Gastrocnemius medialis (tissue), 4 donors: ENCODE measurements around the gene BORCS6. TPM values are rescaled to one million over a fixed set of nuclear protein-coding genes. Genes with fewer than 3 reads are reported as not detected.
A peak's percentile ranks its signal among the peaks of the same experiment; 100 is the strongest.

Experiments
- ATAC-seq, 2 donors: fragments of 150-250 bp; one replicate each; pipeline ENCODE4 v1.9.1; 2016
- DNase-seq, 2 donors: peaks; one replicate each; pipeline ENCODE4 v3.0.0-alpha.2; 2019
- H3K27ac ChIP-seq, 4 donors: fragments of 200-600 bp; sonication (generic); 1 replicate in 1 of 4; 2 replicates in 3 of 4; pipeline ENCODE4 v1.5.1; 2016 to 2018; ENCODE audit warnings: mild to moderate bottlenecking in 2 of 4, moderate library complexity in 1 of 4
- H3K27me3 ChIP-seq, 3 donors: fragments of 200-600 bp; sonication (generic) in 2 of 3; 1 replicate in 1 of 3; 2 replicates in 2 of 3; pipeline versions ENCODE4 v1.5.1 to v1.6.0; 2016 to 2019; ENCODE audit warnings: mild to moderate bottlenecking in 1 of 3, moderate library complexity in 1 of 3
- H3K36me3 ChIP-seq, 2 donors: fragments of 200-600 bp; sonication (generic) in 1 of 2; one replicate each; pipeline ENCODE4 v1.5.1; 2017 to 2018
- H3K4me1 ChIP-seq, 2 donors: fragments of 200-600 bp; sonication (generic) in 1 of 2; one replicate each; pipeline ENCODE4 v1.5.1; 2016 to 2017; ENCODE audit warnings: mild to moderate bottlenecking in 2 of 2
- H3K4me3 ChIP-seq, 4 donors: fragments of 200-600 bp; sonication (generic) in 3 of 4; 1 replicate in 1 of 4; 2 replicates in 3 of 4; pipeline ENCODE4 v1.5.1; 2016 to 2019; ENCODE audit warnings: mild to moderate bottlenecking in 2 of 4
- H3K9me3 ChIP-seq, 3 donors: fragments of 200-600 bp; sonication (generic) in 2 of 3; 1 replicate in 1 of 3; 2 replicates in 2 of 3; pipeline ENCODE4 v1.5.1; 2016 to 2019
- CTCF ChIP-seq, 5 experiments: fragments of 450-650 bp in 3 of 5; fragments of 200-600 bp in 2 of 5; sonication (generic) in 2 of 5; IDR thresholded peaks in 4 of 5; conservative IDR thresholded peaks in 1 of 5; 1 replicate in 4 of 5; 2 replicates in 1 of 5; pipeline ENCODE4 v1.5.1; 2016 to 2019; ENCODE audit warnings: antibody characterized with exemption in 5 of 5, mild to moderate bottlenecking in 3 of 5, moderate library complexity in 3 of 5
- POLR2A ChIP-seq, 2 donors: fragments of 450-650 bp; IDR thresholded peaks; one replicate each; pipeline ENCODE4 v1.6.1; 2017; ENCODE audit warnings: antibody characterized with exemption in 2 of 2, mild to moderate bottlenecking in 2 of 2, moderate library complexity in 2 of 2
- in situ Hi-C, 4 donors: fragments of 200-750 bp; cut with MboI; loops; one replicate each; pipeline versions ENCODE4 v1.15.0 to v1.8.0; 2017; ENCODE audit warnings: low sequenced_read_pairs in 4 of 4
- intact Hi-C: fragments of 100-400 bp; cut with DNase I; formaldehyde crosslinking; loops from one replicate; pipeline ENCODE4 v1.15.1; 2023; ENCODE audit warnings: low total_unique reads
- total RNA-seq, 4 donors: library from RNA; depleted of rRNA; stranded (reverse); fragments of >200 nt; gene quantifications; one replicate each; pipeline versions ENCODE4 v1.1.0 to v1.2.3, GENCODE V29; 2016

Gene BORCS6
- total RNA-seq, 4 donors from 2014 or later = 16.2 to 34.5 (median 26.2) TPM

- Histone ChIP-seq H3K4me3 (no peak overlapping the region), H3K27ac (peak overlapping the region; percentile 98 to 100 (median 100)), H3K36me3 (peaks cover 21 to 88% of the 10 kb centered on the region in 2 donors), H3K4me1 (peaks cover 43 to 62% of the 10 kb centered on the region in 2 donors), H3K27me3 (no peaks in the 10 kb centered on the region), H3K9me3 (no peaks in the 10 kb centered on the region)
- DNase-seq (no peak), ATAC-seq (no peak)
- intact Hi-C loops (no loop called here), in situ Hi-C loops (no loop called here)
- TF ChIP-seq CTCF (IDR thresholded peaks at IDR 0.05 in 4 of 5, conservative IDR thresholded peaks at IDR 0.05 in 1 of 5) (no peak), POLR2A (IDR thresholded peaks at IDR 0.05) (no peak)
These were observed 42.1 kb downstream of the BORCS6 start for GRCh38 chr17:8147805-8148404.

- TF ChIP-seq CTCF (IDR thresholded peaks at IDR 0.05 in 4 of 5, conservative IDR thresholded peaks at IDR 0.05 in 1 of 5) (no peak), POLR2A (IDR thresholded peaks at IDR 0.05) (no peak)
- in situ Hi-C loops (no loop called here), intact Hi-C loops (no loop called here)
- no peak for DNase-seq
- peaks cover 25 to 90% of the 10 kb centered on the region in 2 donors for H3K36me3 ChIP-seq
- H3K4me3 ChIP-seq = no peak overlapping the region
- H3K9me3 ChIP-seq = no peaks in the 10 kb centered on the region
- peaks cover 45 to 63% of the 10 kb centered on the region in 2 donors for H3K4me1 ChIP-seq
- H3K27ac ChIP-seq = peak overlapping the region; percentile 98 to 100 (median 100)
- ATAC-seq = no peak
- H3K27me3 ChIP-seq = no peaks in the 10 kb centered on the region
These were observed 42.7 kb downstream of the BORCS6 start for GRCh38 chr17:8147141-8147804.

- in situ Hi-C loops = no loop called here
- no peak for DNase-seq
- intact Hi-C loops = no loop called here
- peak overlapping the region; percentile 98 to 100 (median 100) for H3K27ac ChIP-seq
- H3K36me3 ChIP-seq = peaks cover 25 to 93% of the 10 kb centered on the region in 2 donors
- no peak for TF ChIP-seq POLR2A (IDR thresholded peaks at IDR 0.05)
- H3K4me3 ChIP-seq = no peak overlapping the region
- H3K9me3 ChIP-seq = no peaks in the 10 kb centered on the region
- ATAC-seq = no peak
- no peaks in the 10 kb centered on the region for H3K27me3 ChIP-seq
- peaks cover 49 to 64% of the 10 kb centered on the region in 2 donors for H3K4me1 ChIP-seq
These were observed 43.4 kb downstream of the BORCS6 start for GRCh38 chr17:8146381-8147140.

- intact Hi-C loops (no loop called here), in situ Hi-C loops (no loop called here)
- DNase-seq (no peak), ATAC-seq (no peak)
- H3K9me3 ChIP-seq = no peaks in the 10 kb centered on the region
- H3K27me3 ChIP-seq = no peaks in the 10 kb centered on the region
- peak overlapping the region; percentile 98 to 100 (median 100) for H3K27ac ChIP-seq
- peaks cover 25 to 100% of the 10 kb centered on the region in 2 donors for H3K36me3 ChIP-seq
- H3K4me3 ChIP-seq = no peak overlapping the region
- H3K4me1 ChIP-seq = peaks cover 48 to 70% of the 10 kb centered on the region in 2 donors
- no peak for TF ChIP-seq CTCF (IDR thresholded peaks at IDR 0.05 in 4 of 5, conservative IDR thresholded peaks at IDR 0.05 in 1 of 5)
- TF ChIP-seq POLR2A (IDR thresholded peaks at IDR 0.05) = no peak
These were observed 44.2 kb downstream of the BORCS6 start for GRCh38 chr17:8145811-8146210.
